Right cardiac atrium (tissue), 5 donors: ENCODE measurements around the gene SYTL1. TPM values are rescaled to one million over a fixed set of nuclear protein-coding genes. Genes with fewer than 3 reads are reported as not detected.

Experiments
- ATAC-seq, 2 donors: fragments of 200-7000 bp; cut with Tn5 transposase; one replicate each; pipeline versions ENCODE4 v1.8.0 to v1.9.1; 2020; ENCODE audit warnings: moderate library complexity in 2 of 2, mild to moderate bottlenecking in 1 of 2
- DNase-seq, 3 donors: peaks; one replicate each; pipeline ENCODE4 v3.0.0-alpha.2; 2020
- H3K27ac ChIP-seq: one replicate; pipeline ENCODE4 v1.5.1; 2013; ENCODE audit warnings: mild to moderate bottlenecking, low read length, control low read depth, moderate library complexity
- H3K27me3 ChIP-seq: one replicate; pipeline ENCODE4 v1.6.1; 2013; ENCODE audit not compliant: control insufficient read depth, insufficient read depth
- H3K4me1 ChIP-seq: one replicate; pipeline ENCODE4 v1.6.1; 2013; ENCODE audit warnings: low read length; ENCODE audit not compliant: control insufficient read depth, insufficient read depth
- H3K4me3 ChIP-seq: one replicate; pipeline ENCODE4 v1.5.1; 2013; ENCODE audit warnings: low read length, control low read depth
- H3K9me3 ChIP-seq: one replicate; pipeline ENCODE4 v1.6.1; 2013; ENCODE audit warnings: low read length; ENCODE audit not compliant: control insufficient read depth
- WGBS: extraction: QIAGEN DNeasy Blood & Tissue Kit; methylation state at CpG from one replicate; pipeline ENCODE4 v1.1.7; 2013; 5-methylcytosine and 5-hydroxymethylcytosine counted together
- intact Hi-C, 4 donors: fragments of 100-400 bp; cut with DNase I; formaldehyde crosslinking; loops; one replicate each; pipeline versions ENCODE4 v1.11.0 to v1.14.0; 2022 to 2023
- polyA plus RNA-seq: library from polyadenylated mRNA; stranded (reverse); fragments of 200-250 nt; gene quantifications from one replicate; pipeline ENCODE4 v1.2.3, GENCODE V29; 2013
- total RNA-seq, 4 donors: library from RNA; stranded (reverse); fragmentation: NEBNext Ultra II Directional; extraction: Animal tissue kit (Norgen Biotek cat#: 25700); gene quantifications; one replicate each; pipeline ENCODE4 v1.2.1, GENCODE V29; 2021
- donor health status: healthy with polysubstance abuse.
- donor health status: DM: no; HTN: yes; CAD: no.
- donor health status: DM: no; HTN: no; CAD: no.
- donor health status: DM: no; HTN: yes; CAD: no; lungs with severe emphysema.
- donor health status: DM: yes; HTN: yes; CAD: no.

SYTL1 gene
- total and polyA plus RNA-seq, 5 donors, result 0.39 to 2.9 (median 2.1) TPM

DNA sequence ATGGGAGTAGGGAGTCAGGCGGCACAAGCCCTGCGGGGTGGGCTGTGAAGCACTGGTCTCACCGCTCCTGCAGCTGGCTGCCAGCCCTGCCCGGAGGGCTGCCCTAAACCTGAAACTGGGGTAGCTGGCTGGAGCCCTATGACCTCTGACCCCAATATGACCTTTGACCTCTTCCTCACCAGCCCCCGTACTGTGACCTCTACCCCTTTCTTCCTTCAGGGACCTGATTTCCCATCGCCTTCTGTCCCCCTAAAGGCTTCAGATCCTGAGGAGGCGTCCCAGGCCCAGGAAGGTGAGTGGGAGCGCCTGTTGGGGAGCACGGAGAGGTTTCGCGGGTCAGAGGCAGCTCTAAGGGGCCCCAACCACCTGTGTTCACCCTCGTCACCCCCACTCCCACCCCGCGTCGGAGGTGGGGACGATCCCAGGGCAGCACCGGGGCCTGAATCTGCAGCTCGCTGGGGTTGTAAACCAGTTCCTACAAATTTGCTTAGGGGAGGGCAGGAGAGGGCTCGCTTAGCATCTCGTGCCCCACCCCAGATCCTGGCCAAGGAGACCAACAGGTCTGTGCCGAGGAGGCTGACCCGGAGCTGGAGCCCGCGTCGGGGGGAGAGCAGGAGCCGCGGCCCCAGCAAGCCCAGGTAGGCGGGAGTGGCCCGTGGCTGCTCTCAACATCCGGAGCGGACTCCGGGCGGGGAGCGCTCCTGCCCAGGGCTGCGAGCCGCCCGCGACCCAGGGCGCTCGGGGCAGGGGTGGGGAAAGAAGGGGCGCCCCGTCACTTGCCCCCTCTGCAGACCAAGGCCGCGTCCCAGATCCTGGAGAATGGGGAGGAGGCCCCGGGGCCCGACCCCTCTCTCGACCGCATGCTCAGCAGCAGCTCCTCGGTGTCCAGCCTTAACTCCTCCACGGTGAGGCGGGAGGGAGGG lies 7.3 kb downstream of the SYTL1 start:
- Histone ChIP-seq H3K9me3 (no peaks in the 10 kb centered on the region), H3K27ac (no peak overlapping the region), H3K4me1 (peaks cover 6% of the 10 kb centered on the region), H3K4me3 (peak overlapping the region; percentile 27), H3K27me3 (no peaks in the 10 kb centered on the region)
- ATAC-seq (peak; percentile 34 to 36), DNase-seq (peak; percentile 33 to 74 (median 73))
- 24% methylated on average over 51 of the region's 51 CpGs for WGBS
- intact Hi-C loops, result no loop called here

DNA sequence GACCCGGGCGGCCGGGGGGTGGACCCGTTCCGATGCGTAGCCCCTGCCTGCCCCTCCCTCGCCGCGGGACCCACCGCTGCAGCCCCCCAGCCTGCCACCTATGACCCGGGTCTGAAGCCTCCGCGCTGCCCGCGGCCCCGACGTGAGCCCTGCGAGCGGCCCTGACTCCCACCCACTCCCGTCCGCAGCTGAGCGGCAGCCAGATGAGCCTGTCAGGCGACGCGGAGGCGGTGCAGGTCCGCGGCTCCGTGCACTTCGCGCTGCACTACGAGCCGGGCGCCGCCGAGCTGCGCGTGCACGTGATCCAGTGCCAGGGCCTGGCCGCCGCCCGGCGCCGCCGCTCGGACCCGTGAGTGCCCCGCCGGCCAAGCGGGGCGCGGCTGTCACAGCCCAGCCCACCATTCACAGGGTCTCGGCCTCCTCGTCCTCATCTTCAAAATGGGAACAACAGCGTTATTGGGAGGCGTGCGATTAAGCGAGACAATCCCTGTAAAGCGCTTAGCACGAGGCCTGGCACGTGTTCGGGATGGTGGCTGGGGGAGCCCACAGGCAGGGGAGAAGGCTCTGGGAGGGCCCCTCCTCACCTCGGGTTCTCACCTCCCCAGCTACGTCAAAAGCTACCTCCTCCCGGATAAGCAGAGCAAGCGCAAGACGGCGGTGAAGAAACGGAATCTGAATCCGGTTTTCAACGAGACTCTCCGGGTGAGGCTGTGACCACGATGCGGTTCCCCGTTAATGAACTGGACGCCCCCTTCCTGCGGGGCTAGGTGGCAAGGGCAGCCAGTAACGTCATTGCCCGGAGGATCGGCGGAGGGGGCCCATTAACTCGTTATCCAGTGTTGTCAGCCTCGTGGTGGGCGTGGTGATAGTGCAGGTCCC lies 8.2 kb downstream of the SYTL1 start:
- no peak overlapping the region for H3K27ac ChIP-seq
- no peaks in the 10 kb centered on the region for H3K9me3 ChIP-seq
- ATAC-seq (peak; percentile 64 to 71), DNase-seq (peak; percentile 73 to 89 (median 88))
- 11% methylated on average over 84 of the region's 84 CpGs for WGBS
- peak overlapping the region; percentile 27 for H3K4me3 ChIP-seq
- intact Hi-C loops, result no loop called here
- H3K27me3 ChIP-seq, result no peaks in the 10 kb centered on the region
- peaks cover 6% of the 10 kb centered on the region for H3K4me1 ChIP-seq

DNA sequence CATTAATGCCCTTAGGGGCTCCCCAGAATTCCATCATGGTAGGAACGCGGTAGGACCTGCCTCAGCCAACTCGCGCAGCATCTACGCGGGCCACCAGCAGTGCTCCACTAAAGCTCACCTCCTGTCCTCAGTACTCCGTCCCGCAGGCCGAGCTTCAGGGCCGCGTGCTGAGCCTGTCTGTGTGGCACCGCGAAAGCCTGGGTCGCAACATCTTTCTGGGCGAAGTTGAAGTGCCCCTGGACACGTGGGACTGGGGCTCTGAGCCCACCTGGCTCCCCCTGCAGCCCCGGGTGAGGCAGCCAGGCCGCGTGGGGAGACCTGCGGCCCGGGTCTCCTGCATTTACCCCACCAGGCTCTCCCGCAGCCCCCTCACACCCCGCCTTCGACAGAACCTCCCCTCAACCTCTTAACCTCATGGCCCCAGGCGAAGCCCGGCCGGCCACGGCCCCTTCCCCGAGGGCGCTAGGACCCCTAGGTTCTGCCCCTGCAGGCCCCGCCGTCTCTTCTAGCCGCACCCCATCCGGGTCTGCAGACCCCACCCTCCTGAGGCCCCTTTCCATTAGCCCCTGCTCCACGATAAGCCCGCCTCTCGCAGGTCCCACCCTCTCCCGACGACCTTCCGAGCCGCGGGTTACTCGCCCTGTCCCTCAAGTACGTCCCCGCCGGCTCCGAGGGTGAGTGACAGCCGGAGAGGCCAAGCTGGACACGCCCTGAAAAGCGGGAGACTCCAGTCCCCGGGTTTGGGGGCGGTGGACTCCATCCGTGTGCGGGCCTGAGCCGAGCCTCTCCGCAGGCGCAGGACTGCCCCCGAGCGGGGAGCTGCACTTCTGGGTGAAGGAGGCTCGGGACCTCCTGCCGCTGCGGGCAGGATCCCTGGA lies 9.1 kb downstream of the SYTL1 start:
- intact Hi-C loops, result no loop called here
- WGBS, result 22% methylated on average over 62 of the region's 62 CpGs
- ATAC-seq, result peak; percentile 55 to 57

DNA sequence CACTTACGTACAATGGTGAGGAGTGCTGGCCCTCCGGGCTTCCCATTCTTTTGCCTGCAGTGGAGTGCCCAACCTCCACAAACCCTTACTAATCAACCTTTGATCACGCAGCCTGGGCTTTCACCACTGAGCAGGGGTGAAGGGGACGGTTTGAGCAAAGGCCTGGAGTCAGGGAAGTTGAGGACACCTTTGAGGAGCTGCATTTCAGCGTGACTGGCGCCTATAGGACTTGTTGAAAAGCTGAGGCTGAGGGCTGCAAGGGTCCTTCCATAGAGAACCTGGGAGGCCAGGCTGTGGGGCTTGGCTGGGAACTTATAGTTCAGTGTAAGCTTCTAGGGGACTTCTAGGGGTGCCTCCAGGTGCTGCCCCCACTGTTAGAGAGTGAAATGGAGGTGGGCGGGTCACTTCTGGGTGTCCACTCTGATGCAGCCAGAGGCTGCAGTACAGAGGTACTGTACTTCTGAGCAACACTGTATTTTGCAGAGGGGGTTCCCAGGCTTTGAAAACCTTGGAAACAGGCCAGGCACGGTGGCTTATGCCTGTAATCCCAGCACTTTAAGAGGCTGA lies 9.8 kb downstream of the SYTL1 start:
- Histone ChIP-seq H3K27me3 (no peaks in the 10 kb centered on the region), H3K9me3 (no peaks in the 10 kb centered on the region), H3K4me3 (no peak overlapping the region), H3K27ac (no peak overlapping the region), H3K4me1 (peaks cover 6% of the 10 kb centered on the region)
- 48% methylated on average over 8 of the region's 8 CpGs for WGBS
- intact Hi-C loops, result no loop called here
- DNase-seq, result peak in 1 of 3 donors; percentile 59
- ATAC-seq, result no peak

More for the DNA sequence above, 9.1 kb downstream of the SYTL1 start:
- DNase-seq, result peak; percentile 75 to 91 (median 89)
- Histone ChIP-seq H3K27ac (peak overlapping the region; percentile 1), H3K4me1 (peaks cover 6% of the 10 kb centered on the region), H3K9me3 (no peaks in the 10 kb centered on the region), H3K27me3 (no peaks in the 10 kb centered on the region), H3K4me3 (no peak overlapping the region)

DNA sequence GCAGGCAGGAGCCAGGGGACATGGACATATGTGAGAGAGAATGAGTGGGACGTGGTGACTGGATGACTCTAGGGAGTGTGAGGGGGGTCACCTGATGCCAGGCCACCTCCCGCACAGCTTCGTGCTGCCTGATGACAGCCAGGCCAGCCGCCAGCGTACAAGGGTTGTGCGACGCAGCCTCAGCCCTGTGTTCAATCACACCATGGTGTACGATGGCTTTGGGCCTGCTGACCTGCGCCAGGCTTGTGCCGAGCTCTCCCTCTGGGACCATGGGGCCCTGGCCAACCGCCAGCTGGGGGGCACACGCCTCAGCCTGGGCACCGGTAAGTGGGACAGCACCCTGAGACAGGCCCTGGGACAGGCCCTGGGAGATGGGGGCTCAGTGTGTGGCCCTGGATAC lies 11.3 kb downstream of the SYTL1 start:
- Histone ChIP-seq H3K27me3 (no peaks in the 10 kb centered on the region), H3K4me1 (peaks cover 6% of the 10 kb centered on the region), H3K9me3 (no peaks in the 10 kb centered on the region), H3K4me3 (no peak overlapping the region), H3K27ac (no peak overlapping the region)
- DNase-seq (peak in 1 of 3 donors; percentile 77), ATAC-seq (no peak)
- intact Hi-C loops, result no loop called here
- 83% methylated on average over 13 of the region's 13 CpGs for WGBS

DNA sequence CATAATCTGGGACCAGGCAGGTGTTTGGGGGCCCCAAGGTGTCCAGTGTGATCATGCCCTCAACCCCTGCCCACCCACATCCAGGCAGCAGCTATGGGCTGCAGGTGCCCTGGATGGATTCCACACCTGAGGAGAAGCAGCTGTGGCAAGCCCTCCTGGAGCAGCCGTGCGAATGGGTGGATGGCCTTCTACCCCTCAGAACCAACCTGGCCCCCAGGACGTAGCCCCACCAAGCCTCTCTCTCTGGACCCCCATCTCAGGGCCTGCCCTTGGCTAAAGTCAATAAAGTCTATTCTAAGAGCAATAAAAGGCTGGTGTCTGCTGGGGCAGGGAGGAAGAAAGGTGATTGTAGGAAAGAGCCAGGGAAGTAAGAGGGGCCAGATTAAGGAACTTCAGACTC lies 11.8 kb downstream of the SYTL1 start:
- intact Hi-C loops, result no loop called here

DNA sequence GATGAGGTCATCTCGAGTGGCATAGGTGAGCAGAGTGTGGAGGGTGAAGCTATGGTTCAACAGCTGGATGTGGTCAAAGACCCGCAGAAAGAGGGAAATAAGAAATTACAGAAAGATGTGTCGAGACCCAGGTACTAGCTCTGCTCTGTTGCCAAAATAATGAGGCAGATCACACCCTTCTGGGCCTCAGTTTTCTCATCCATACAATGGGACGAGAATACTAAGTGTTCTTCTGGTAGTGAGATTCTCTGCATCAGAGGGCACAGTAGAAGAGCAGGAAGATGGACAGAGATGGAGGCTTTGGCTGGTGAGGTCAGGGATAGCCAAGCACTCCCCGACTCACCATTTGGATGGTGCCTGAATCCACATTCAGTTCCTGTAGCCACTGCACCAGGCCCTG lies 13.9 kb downstream of the SYTL1 start:
- Histone ChIP-seq H3K4me3 (no peak overlapping the region), H3K9me3 (no peaks in the 10 kb centered on the region), H3K27me3 (no peaks in the 10 kb centered on the region), H3K4me1 (no peaks in the 10 kb centered on the region), H3K27ac (no peak overlapping the region)
- intact Hi-C loops, result loop anchor here in 2 of 4 donors (5.0 kb wide), 1 partner anchor 37 kb away; the partner anchor contains the start of gene GPR3 (in 2 of the 2)
- 89% methylated on average over 5 of the region's 5 CpGs for WGBS
- DNase-seq, result no peak
- ATAC-seq, result no peak

More for the DNA sequence above, 11.8 kb downstream of the SYTL1 start:
- Histone ChIP-seq H3K4me1 (peaks cover 6% of the 10 kb centered on the region), H3K9me3 (no peaks in the 10 kb centered on the region), H3K4me3 (no peak overlapping the region), H3K27ac (no peak overlapping the region), H3K27me3 (no peaks in the 10 kb centered on the region)
- DNase-seq (no peak), ATAC-seq (no peak)
- 91% methylated on average over 3 of the region's 3 CpGs for WGBS

DNA sequence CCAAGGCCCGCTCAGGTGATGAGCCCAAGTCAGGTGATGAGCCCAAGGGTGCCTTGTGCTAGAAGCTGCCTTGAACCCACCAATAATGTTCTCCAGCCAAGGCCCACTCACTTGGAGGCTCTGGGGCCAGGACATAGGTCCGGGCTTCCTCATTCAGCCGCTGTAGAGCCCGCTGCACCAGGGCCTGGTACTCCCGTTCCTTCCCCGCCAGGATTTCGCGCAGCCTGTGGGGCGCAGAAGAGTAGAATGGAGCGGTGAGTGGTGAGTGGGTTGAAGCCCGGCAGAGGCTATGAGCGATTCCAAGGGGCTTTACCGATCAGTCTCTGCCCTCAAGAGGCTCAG lies 14.4 kb downstream of the SYTL1 start:
- no peak for DNase-seq
- no peaks in the 10 kb centered on the region for H3K9me3 ChIP-seq
- no peak overlapping the region for H3K4me3 ChIP-seq
- H3K27ac ChIP-seq, result no peak overlapping the region
- 96% methylated on average over 13 of the region's 13 CpGs for WGBS
- H3K4me1 ChIP-seq, result no peaks in the 10 kb centered on the region
- ATAC-seq, result no peak
- intact Hi-C loops, result loop anchor here in 2 of 4 donors (5.0 kb wide), 1 partner anchor 36 kb away; the partner anchor contains the start of gene GPR3 (in 2 of the 2)
- H3K27me3 ChIP-seq, result no peaks in the 10 kb centered on the region

DNA sequence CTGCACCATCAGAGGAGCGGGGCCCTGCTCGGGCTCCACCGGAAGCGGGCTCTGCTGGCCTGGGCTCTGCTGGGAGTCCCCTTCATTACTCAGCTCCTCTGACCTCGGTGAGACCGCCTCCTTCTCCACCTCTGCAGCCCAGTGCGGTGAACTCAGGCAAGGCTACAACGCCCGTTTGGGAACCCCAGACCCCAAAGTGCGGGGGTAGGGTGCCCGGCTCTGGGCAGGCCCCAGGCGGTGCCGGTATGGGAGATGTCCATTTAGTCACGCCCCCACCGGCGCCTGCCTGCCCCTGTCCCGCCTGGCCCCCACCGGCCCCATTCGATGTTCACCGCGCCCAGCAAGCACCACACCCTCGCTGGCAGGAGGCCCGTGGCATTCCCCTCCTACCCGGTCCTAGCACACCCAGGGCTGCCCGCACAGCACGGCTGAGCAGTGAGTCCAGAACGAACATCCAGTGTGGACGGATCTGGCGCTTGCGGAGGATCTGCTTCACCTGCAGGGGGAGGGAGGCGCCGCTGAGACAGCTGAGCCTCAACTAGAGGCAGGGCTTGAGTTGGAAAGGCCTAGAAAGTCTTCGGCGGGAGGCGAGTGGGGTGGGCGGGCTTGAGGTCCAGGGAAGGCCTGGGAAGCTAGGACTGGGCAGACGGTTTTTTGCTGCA lies 14.9 kb downstream of the SYTL1 start:
- intact Hi-C loops, result loop anchor here in 2 of 4 donors (5.0 kb wide), 1 partner anchor 36 kb away; the partner anchor contains the start of gene GPR3 (in 2 of the 2)
- no peak overlapping the region for H3K27ac ChIP-seq
- 84% methylated on average over 37 of the region's 37 CpGs for WGBS
- H3K4me3 ChIP-seq, result no peak overlapping the region
- H3K9me3 ChIP-seq, result no peaks in the 10 kb centered on the region
- no peaks in the 10 kb centered on the region for H3K27me3 ChIP-seq
- ATAC-seq, result peak; percentile 1 to 13
- H3K4me1 ChIP-seq, result no peaks in the 10 kb centered on the region
- peak in 2 of 3 donors; percentile 30 to 77 for DNase-seq
